ENCODE results near the gene CAND2.

- TF ChIP-seq CTCF (IDR thresholded peaks at IDR 0.05): no peak
- no peak for TF ChIP-seq ZFX (IDR thresholded peaks at IDR 0.05; ENCODE audit: borderline replicate concordance)
Measured at GRCh38 chr3:12871404-12871983, 75.0 kb downstream of the CAND2 start.
